Epithelial cell of esophagus (primary cell): ENCODE measurements around the gene FGF18.

Experiments used
- DNase-seq: peaks from one replicate; pipeline ENCODE4 v3.0.0; 2010; ENCODE audit warnings: low read depth
- H3K4me3 ChIP-seq: 2 replicates; pipeline ENCODE4 v1.5.1; 2011; ENCODE audit warnings: mild to moderate bottlenecking, low read length, control low read depth
- TF ChIP-seq, protein P1 (sequence below): IDR thresholded peaks from 2 replicates; pipeline ENCODE4 v1.5.1; 2011; ENCODE audit warnings: low read depth, mild to moderate bottlenecking, low read length, control low read depth, inconsistent platforms; ENCODE audit not compliant: insufficient read depth; ENCODE audit errors: missing control alignments

The FGF18 gene

GRCh38 chr5:171505473-171506043 is 86.1 kb downstream of the FGF18 start:
- no peak for DNase-seq

DNA sequence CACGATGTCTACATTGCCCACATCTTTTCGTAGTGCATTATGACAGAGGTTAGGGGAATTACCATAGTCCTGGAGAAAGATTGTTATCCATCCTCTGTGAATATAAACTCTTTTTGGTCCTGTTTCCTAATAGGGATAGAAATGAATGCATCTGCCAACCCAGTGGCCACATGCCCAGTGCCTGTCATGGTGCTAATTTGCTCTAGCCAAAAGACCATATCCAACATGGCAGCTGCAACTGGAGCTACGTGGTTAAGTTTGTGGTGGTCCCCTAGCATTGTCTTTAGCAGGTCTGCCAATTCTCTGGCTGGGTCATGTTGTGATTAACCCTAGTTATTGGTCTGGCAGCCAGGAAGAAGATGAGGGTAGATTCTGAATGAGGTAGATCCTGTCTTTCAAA is 87.5 kb downstream of the FGF18 start:
- no peak for DNase-seq
- TF ChIP-seq, protein P1, sequence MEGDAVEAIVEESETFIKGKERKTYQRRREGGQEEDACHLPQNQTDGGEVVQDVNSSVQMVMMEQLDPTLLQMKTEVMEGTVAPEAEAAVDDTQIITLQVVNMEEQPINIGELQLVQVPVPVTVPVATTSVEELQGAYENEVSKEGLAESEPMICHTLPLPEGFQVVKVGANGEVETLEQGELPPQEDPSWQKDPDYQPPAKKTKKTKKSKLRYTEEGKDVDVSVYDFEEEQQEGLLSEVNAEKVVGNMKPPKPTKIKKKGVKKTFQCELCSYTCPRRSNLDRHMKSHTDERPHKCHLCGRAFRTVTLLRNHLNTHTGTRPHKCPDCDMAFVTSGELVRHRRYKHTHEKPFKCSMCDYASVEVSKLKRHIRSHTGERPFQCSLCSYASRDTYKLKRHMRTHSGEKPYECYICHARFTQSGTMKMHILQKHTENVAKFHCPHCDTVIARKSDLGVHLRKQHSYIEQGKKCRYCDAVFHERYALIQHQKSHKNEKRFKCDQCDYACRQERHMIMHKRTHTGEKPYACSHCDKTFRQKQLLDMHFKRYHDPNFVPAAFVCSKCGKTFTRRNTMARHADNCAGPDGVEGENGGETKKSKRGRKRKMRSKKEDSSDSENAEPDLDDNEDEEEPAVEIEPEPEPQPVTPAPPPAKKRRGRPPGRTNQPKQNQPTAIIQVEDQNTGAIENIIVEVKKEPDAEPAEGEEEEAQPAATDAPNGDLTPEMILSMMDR = no peak
- no peak overlapping the region for H3K4me3 ChIP-seq

More at GRCh38 chr5:171505473-171506043, 86.1 kb downstream of the FGF18 start:
- TF ChIP-seq, protein P1 = no peak
- H3K4me3 ChIP-seq = no peak overlapping the region
